Fibroblast of upper back skin (primary cell): ENCODE results near the gene KRT31.
"Not testable (repeated sequence)": the region's sequence is repeated elsewhere in the genome, so short reads cannot be mapped to it uniquely, and the experiment has no call there.

Experiments
- DNase-seq: peaks from one replicate; pipeline ENCODE4 v3.0.0-alpha.2; 2013

Gene KRT31

DNA sequence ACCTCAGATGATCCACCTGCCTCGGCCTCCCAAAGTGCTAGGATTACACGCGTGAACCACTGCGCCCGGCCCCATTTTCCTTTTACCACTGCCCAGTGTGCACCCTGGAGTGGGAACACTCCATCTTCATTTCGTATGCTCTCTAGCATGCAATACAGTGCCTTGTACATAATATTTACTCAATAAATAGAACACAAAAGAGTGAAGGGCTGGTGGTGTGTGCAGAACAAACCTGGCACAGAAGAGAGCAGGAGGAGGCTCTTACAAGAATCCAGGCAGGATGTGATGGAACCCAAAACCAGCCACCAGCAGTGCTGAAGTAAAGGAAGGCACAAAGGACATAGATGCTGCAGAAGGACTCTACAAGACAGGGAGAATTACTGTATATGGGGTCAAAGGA is 19.7 kb upstream of the KRT31 start:
- no peak for DNase-seq

DNA sequence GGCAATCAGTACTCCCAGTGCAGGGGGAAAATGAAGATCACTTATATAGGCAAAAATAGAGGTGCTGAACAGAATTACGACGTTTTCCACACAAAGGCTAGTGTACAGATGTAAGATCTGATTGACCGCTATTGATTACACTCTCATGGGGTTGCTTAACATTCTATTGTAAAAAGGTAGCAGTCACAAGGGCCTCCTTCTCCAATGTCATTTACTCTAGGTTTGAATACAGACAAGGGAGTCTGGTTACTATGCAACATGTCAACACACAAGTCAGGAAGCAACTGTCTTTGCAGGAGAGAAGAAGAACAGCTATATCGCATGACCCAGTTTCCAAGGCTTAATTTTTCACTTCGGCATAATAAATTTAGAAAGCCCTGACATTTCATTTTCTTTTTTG is 19.1 kb upstream of the KRT31 start:
- no peak for DNase-seq

DNA sequence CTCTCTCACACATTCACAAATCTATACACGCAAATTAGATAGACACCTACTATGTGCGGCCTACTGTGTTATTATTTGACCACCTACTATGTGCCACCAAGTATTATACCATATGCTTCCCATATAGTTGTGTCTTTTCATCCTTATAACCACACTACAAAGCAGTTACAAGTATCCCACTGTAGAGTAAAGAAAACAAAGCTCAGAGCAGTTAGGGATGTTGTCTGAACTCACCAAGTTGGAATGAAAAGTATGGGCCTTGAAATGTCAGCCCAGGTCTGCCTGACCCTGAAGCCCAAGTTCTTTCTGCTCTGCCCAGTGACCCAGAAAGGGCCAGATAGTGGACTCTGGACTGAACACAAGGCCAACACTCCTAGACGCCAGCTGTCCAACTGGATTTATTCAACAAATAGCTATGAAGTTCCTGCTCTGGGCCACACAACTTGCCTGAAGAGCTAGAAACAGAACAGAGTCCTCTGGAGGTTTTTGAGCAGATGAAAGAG is 18.5 kb upstream of the KRT31 start:
- no peak for DNase-seq

DNA sequence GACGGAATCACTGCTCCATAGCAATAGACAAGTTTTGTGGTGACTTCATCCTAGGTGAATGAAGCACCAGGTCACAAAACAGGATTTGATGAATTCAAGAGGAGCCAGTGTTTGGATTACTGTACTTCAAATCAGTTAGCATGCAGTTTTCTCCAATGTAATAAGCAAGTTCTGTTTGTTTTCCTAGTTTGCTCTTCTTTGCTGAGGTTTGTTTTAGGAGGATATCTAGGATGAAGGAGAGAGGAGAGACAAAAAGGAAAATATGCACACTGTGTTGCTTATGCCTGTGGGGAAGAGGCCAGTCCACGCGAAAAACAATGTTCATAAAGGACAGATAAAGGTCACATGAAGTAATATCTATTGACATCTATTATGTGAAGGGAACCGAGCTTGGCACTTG is 18.0 kb upstream of the KRT31 start:
- no peak for DNase-seq

DNA sequence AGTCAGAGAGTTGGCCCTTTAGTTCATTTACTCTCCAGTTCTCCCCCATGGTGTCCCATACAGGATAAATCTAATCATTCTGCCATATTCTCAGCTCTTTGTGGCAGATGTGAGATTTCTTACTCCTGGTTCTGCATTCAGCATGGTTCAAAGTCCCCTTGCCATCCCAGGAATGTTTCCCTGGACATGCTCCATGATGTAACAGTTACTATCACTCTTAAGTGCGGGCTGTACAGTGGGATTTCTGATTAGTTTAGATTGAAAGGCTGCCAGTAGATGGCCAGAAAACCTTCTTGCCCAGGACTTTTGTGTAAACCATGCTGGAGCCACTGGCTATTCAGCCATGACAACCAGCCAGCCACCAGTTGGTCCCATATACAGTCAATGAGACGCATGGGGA is 16.6 kb upstream of the KRT31 start:
- no peak for DNase-seq

DNA sequence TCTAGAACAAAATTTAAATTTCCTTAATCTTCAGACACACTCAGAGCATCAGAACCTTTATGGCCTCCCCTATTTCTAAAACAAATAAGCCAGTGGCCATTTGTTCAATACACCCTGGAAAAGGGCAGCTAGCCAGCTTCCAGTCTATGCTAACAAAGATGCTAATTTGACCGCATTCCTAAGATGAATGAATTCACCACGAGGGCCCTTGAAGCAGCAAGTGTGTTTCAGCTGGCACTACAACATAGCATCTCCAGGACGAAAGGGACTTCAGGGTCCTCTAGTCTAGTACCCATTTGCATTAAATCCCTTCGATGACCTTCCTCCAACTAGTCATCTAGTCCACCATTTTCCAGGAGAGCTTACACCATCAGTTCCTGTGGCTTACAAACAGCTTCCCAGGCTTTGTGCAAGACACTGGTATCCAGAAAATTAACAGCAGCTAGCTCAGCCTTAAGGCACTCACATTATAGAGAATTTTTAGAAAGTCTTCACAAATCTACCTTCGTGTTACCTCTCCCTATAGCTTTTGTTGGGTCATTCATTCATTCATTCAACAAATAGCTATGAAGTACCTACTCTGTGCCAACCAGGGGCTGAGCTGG is 16.0 kb upstream of the KRT31 start:
- no peak for DNase-seq

DNA sequence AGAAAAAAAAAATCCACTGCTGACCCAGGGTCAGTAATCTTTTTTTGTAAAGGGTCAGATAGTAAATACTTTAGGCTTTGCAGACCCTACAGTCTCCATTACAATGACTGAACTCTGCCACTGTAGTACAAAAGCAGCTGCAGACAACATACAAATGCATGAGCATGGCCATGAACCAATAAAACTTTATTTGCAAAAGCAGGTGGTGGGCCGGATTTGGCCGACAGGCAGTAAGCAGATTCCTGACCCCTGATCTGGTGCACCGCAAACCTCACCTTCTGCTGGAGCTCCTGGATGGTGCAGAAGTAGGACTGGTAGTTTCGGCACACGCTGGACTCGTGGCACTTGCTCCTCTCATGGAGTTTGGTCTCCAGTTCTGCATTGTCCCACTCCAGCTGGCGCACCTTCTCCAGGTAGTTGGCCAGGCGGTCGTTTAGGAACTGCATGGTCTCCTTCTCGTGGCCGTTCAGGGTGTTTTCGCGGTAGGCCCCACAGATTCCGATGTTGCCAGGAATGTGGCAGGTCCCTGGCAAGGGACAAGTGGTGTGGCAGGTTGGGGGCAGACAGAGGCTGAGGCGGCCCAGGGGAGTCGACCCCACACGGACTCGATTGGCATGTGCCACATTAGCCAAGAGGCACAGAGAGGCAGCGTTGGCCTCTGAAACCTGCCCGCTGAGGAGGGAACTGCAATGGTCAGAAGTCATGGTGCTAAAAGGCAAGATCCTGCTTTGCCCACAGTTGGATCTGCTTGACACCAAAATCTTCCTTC is 13.8 kb upstream of the KRT31 start:
- DNase-seq = no peak

DNA sequence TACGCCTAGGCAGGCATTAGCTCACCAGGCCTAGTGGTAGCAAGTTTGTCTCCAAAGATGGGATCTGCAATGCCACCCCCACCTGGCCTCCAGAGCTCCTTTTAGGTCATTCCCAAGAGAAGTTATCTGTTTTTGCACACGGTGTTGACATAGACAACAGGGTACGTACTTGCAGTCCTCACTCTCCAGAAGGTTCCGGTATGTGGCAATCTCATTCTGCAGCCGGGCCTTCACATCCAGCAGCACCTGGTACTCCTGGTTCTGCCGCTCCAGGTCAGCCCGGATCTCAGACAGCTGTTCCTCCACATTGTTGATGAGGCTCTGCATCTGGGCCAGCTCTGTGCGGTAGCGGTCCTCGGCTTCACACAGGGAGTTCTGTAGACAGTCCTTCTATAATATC is 9.8 kb upstream of the KRT31 start:
- DNase-seq = no peak

DNA sequence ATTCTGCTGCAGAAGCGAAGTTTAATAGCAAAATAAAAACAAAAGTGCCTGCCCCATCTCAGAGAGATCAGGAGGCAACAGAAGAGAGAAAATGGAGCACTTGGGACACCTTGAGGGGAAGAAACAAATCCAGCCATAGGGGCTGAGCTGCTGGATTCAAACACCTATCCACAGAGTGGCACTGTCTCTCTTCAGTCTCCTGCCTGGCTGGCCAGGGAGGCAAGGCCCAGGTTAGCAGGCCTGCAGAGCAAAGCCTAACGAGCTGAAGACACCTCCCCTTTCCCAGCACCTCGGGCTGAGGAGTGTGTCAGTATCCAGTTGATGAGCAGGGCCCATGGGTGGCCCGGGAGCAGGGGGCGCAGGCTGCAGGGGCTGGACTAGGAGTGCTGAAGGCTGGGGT is 8.8 kb upstream of the KRT31 start:
- no peak for DNase-seq

DNA sequence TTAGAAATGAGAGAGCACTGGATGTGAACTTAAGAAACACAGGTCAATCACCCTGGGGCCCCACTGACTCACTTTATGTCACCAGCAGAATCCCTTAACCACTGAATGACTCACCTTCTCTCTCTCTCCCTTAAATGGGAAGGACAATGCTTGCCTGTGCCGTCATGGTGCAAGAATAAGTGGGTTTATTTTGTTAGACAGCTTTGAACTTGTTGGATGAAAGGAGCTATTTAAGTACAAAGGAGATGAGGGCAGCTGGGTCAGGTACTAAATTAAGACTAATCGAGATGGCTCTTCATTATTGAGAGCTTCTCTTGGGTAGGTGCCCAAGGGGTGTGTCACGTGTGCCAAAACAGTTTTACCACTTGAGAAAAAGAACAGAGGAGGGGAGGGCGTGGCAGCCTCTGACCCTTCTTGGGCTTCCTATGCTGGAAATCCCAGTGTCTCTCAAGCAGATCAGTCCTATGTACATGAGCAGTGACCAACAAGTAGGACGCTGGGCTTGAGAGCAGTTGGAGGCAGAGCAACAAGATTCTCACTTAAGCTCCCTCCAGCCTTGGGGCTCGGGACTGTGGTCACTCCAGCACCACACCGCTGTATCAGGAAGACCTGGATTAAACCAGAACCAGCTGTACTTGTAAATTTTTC is 6.7 kb upstream of the KRT31 start:
- peak; percentile 93 for DNase-seq

DNA sequence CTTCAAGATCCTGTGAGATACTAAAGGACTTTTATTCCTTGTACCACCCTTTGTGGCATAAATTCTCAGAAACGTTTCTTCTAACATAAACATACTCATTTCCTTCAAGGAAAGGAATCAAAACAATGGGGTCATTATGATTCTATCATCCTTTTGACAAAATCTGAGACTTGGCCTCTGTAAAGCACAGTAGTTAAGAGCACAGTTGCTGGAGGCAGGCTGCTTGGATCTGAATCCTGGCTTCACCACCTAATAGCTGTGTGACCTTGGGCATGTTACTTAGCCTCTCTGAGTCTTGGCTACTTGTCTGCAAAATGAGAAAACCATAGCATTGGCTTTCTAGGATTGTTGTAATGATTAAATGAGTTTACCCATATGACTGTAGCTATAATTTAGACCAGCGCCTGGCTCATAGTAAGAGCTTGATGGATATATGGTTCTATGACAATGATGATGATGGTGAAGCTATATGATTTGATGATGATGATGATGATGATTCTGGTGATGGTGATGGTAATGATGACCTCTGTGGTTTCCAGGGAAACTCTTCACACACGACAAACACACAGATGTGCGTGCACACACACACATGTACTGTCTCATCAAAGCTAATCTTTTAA is 6.1 kb upstream of the KRT31 start:
- no peak for DNase-seq

DNA sequence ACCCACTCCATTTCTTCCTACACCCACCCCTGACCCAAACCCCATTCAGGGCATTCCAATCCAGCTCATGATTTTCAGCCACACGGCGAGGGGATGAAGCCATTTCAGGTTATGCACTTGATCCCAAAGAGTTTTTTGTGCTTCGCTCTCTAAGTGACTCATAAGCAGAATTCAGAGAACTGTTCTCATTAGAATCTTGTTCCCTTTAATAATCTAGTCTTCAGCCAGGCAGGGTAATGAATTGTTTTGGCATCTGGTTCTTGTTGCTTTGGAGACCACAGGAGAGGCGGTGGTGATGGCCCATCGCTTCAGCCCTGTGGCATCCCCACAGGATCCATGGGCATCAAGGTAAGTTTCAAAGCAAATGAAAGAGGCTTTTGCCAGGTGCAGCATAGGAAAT is 4.8 kb upstream of the KRT31 start:
- no peak for DNase-seq

DNA sequence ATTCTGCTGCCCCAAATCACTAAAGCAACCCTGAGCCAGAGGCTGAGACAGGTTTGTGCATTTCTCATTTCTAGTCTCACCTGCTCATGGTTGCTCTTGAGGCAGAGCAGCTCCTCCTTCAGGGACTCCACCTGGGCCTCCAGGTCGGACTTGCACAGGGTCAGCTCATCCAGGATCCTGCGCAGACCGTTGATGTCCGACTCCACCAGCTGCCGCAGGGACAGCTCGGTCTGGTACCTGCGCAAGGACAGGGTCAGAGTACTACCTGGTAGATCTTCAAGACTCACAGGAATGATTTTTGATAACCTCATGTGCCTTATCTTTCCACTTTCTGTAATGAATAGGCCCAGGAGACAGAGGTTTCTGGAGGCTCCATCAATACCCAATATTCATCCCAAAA is 1.1 kb downstream of the KRT31 start:
- no peak for DNase-seq

DNA sequence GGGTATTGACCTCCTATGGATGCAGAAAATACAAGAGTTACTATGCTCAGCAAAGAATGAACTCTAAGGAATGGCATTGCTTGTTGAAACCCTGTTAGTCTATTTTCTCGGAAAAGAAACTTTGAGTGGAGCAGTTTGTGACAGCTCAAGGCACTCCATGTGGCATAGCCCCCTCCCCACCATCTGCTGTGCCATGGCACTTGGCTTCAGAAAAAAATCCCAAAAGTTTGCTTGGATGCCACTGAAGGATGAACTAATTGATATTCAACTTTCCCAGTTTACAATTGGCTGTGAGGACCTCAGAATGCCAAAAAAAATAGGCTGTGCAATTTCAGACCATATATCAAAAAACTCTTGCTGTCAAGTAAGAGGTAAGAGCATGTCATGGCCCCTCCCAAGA is 1.8 kb downstream of the KRT31 start:
- no peak for DNase-seq

DNA sequence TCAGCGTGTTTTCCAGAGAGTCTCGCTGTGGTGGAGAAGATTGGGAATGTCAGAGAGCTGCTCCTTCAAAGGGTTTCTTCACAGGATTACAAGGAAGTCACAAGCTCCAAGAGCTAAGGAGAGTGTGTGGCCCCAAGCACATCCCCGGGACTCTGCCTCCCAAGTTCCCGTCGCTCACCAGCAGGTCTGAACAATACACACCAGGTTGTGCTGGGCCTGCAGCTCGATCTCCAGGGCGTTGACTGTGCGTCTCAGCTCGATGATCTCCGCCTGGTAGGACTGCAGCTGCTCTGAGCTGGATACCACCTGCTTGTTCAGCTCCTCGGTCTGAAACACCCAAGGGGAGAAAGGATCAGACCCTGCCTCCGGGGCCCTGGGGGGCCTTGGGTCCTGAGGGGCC is 2.4 kb downstream of the KRT31 start:
- DNase-seq = not testable (repeated sequence)

DNA sequence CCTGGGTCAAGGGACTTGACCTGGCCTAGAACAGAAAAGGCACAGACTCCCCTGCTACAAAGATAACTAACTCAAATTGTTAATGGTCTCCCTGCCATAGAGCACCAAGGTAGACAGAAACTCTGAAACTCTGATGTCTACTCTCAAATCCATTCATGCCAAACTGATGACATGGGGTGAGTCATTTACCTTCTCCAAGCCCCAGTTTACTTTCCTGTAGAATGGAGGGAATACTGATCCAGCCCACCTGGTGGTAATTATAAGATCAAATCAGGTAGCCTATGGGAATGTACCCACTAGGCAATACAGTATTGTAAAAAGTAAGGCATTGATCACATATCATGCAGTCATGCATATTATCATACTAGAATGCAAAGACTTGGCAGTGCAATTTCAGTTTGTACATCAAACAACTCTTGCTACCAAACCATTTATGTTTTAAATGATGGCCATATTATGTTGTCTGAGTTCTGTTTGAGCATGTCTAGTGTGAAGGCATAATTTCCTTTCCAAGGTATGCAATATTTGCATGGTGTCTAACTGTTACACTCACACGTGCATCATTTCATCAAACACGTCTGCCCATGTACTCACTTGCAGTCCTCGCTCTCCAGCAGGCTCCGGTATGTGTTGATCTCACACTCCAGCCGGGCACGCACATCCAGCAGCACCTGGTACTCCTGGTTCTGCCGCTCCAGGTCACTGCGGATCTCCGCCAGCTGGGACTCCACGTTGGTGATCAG is 3.0 kb downstream of the KRT31 start:
- DNase-seq = no peak

DNA sequence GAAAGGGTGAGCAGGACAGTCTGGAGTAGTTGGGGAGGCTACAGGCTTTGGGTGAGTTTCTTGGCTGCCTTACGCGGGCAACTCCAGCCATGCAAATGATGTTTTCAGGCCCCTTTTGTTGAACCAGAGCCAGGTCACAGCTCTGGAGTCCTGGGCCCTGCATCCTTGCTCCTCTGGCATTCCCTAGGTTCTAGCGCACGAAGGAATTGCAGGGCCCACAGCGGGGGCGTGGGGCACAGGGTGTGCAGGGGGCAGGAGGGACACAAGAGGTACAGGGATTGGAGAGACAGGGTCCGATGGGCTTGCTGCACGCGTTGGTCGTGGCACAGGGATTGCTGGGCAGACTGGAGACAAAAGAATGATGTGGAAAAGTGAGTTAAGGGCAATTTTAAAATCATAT is 3.6 kb downstream of the KRT31 start:
- DNase-seq = no peak

DNA sequence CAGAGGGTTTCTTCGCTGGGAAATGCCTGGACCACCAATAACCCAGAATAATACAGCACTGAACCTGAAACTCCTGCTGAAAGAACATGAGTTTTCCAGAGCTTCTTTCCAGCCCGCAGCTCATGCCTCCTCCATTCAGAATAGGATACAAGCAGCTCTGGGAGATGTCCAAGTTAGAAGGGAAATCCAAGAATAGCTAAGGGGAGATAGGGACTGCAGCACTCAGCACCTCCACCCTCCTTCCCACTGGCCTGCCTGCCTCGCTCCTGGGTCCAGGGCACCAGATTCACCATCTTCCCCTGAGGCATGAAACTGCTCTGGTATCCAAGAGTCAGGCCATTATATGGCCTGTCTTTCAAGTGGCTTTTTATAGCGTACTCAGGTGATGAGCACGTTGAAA is 4.1 kb downstream of the KRT31 start:
- peak; percentile 42 for DNase-seq

DNA sequence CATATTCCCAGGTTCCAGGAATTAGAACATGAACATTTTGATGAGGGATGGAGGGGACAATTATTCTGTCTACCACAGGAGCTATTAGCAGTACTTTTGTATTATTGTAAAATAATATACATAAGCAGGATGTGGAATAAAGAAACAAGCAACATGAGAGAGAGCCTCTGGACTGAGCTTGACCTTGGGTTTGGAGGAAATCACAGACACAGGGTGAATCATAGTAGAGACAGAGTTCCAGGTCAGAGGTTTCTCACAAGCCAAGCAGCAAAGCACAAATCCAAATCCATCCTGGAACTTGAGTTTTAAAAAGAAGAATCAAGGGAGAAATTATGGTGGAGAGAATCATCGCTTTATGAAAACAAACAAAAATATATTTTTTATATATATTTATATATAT is 5.1 kb downstream of the KRT31 start:
- DNase-seq = no peak

DNA sequence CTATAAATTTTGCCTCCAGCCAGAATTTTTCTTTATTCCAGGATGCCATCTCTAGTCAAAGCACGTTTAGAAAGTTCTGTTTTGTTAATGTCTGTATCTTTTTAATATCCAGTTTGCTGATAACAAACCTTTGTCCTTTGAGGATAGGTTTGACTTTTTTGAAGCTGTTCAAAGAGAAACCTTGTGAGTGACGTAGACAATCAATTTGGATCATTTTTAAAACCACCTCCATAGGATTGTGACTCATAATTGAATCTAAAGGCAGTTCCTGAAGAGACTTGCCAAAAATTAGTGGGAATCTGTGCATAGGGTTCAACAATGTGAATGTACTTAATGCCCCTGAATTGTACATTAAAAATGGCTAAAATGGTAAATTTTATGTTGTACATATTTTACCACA is 5.9 kb downstream of the KRT31 start:
- no peak for DNase-seq

DNA sequence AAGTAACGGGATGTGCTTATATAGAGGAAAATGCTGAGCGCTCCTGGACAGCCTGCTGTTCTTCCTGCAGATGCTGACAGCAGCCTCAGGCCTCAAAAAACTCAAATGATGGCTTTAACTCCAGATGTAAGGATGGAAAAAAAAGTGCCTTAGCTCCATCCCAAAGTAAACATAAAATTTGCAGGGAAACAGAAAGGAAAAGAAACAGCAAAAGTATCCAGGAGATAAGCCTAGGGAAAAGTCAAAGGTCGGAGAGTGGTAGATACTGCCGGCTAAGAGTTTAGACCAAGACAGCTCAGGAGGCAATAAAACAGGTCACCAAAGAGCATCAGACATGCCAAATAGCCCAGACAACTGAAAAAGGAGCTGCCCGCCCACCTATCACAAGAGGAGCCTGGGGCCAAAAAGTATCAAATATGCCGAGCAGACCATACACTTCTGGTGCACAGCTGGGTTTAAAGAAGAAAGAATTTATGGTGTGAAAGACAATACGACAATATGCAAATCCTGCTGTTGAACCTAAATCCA is 6.9 kb downstream of the KRT31 start:
- no peak for DNase-seq

DNA sequence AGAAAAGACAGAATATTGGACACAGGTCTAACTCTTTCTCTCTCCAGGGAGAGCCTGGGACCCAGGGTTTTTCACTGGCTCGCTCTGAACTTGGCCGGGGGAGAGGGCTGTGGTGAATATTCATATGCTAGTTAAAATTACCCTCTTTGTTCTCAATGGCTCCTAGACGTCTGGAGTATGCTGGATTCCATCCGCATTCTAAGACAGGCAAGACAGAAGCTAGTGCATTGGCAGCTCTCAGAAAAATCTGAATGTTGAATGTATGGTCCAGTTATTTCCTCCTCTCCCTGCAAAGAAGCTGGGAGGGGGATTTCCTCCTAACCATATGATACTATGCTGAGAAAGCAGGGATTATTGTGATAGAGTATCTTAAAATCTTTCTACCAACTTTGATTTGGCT is 9.7 kb downstream of the KRT31 start:
- DNase-seq = no peak

DNA sequence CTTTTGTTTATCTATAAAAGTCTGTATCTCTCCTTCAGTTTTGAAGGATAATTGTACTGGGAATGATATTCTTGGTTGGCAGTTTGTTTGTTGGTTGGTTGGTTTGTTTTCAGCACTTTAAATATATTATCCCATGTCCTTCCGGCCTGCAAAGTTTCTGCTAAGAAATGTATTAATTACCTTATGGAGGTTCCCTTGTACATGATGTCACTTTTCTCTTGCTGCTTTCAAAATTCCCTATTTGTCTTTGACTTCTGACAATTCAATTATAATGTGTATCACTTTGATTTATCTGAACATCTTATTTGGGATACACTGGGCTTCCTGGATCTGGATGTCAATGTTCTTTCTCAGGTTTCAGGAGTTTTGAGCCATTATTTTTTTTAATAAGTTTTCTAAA is 11.2 kb downstream of the KRT31 start:
- no peak for DNase-seq
